ENCODE measurements around the gene HOXA3. TPM values are rescaled to one million over a fixed set of nuclear protein-coding genes. Genes with fewer than 3 reads are reported as not detected.

The HOXA3 gene
- total RNA-seq, 4 donors from 2014 or later, result 3.6 to 8.7 (median 6.6) TPM

GRCh38 chr7:27145914-27146412 is 6.4 kb downstream of the HOXA3 start:
- DNase-seq, result no peak
- no peaks in the 10 kb centered on the region for H3K36me3 ChIP-seq
- no peaks in the 10 kb centered on the region for H3K9me3 ChIP-seq
- H3K4me3 ChIP-seq, result no peak overlapping the region
- intact Hi-C loops (cut with DNase I), result no loop called here
- peaks cover 0 to 94% (median 7%) of the 10 kb centered on the region in 4 donors for H3K27me3 ChIP-seq
- no peak overlapping the region for H3K27ac ChIP-seq
- TF ChIP-seq CTCF (IDR thresholded peaks at IDR 0.05) (no peak), POLR2A (IDR thresholded peaks at IDR 0.05) (no peak)
- peaks cover 13 to 71% (median 16%) of the 10 kb centered on the region in 3 donors for H3K4me1 ChIP-seq
- WGBS, 2 donors, result 91 to 93% methylated on average over 5 to 9 of the region's 11 CpGs

- WGBS, 2 donors, result 80 to 85% methylated on average over 33 to 37 of the region's 47 CpGs
- H3K27me3 ChIP-seq, result peaks cover 0 to 93% (median 3%) of the 10 kb centered on the region in 4 donors
- no peak for DNase-seq
- TF ChIP-seq CTCF (IDR thresholded peaks at IDR 0.05) (no peak), POLR2A (IDR thresholded peaks at IDR 0.05) (no peak)
- no peaks in the 10 kb centered on the region for H3K9me3 ChIP-seq
- H3K4me1 ChIP-seq, result peaks cover 8 to 71% (median 12%) of the 10 kb centered on the region in 3 donors
- no peak overlapping the region for H3K27ac ChIP-seq
- peak overlapping the region in 1 of 4 donors; percentile 65 for H3K4me3 ChIP-seq
- no peaks in the 10 kb centered on the region for H3K36me3 ChIP-seq
- intact Hi-C loops (cut with DNase I), result no loop called here
Observed at GRCh38 chr7:27145165-27145913, 7.0 kb downstream of the HOXA3 start.

GRCh38 chr7:27144781-27145164 is 7.6 kb downstream of the HOXA3 start:
- intact Hi-C loops (cut with DNase I), result loop anchor here (5.0 kb wide), 1 partner anchor 287 kb away; no protein-coding TSS in a partner anchor
- Histone ChIP-seq H3K4me3 (peak overlapping the region; percentile 17 to 89 (median 70)), H3K9me3 (no peaks in the 10 kb centered on the region), H3K27me3 (peaks cover 0 to 92% (median 3%) of the 10 kb centered on the region in 4 donors), H3K27ac (peak overlapping the region in 1 of 4 donors; percentile 67), H3K36me3 (no peaks in the 10 kb centered on the region), H3K4me1 (peaks cover 7 to 66% (median 11%) of the 10 kb centered on the region in 3 donors)
- 51% methylated on average over 10 of the region's 31 CpGs for WGBS, 2 donors
- no peak for TF ChIP-seq POLR2A (IDR thresholded peaks at IDR 0.05)
- TF ChIP-seq CTCF (IDR thresholded peaks at IDR 0.05), result no peak
- DNase-seq, result no peak

GRCh38 chr7:27143950-27144780 is 8.2 kb downstream of the HOXA3 start:
- Histone ChIP-seq H3K4me1 (peaks cover 7 to 66% (median 11%) of the 10 kb centered on the region in 3 donors), H3K9me3 (no peaks in the 10 kb centered on the region), H3K4me3 (peak overlapping the region; percentile 65 to 89 (median 74)), H3K27ac (peak overlapping the region; percentile 42 to 97 (median 80)), H3K36me3 (no peaks in the 10 kb centered on the region), H3K27me3 (peaks cover 0 to 92% (median 3%) of the 10 kb centered on the region in 4 donors)
- WGBS, 2 donors, result 32 to 33% methylated on average over 28 to 31 of the region's 40 CpGs
- TF ChIP-seq POLR2A (IDR thresholded peaks at IDR 0.05), result no peak
- TF ChIP-seq CTCF (IDR thresholded peaks at IDR 0.05), result no peak
- DNase-seq, result no peak
- intact Hi-C loops (cut with DNase I), result loop anchor here (5.0 kb wide), 1 partner anchor 287 kb away; no protein-coding TSS in a partner anchor

Measured in esophagus squamous epithelium (tissue), 5 donors.